Lower leg skin (tissue), 4 donors: ENCODE data around the gene CSMD2. TPM values are rescaled to one million over a fixed set of nuclear protein-coding genes. Genes with fewer than 3 reads are reported as not detected.

Experiments used
- DNase-seq, 2 donors: peaks; one replicate each; pipeline ENCODE4 v3.0.0-alpha.2; 2019; ENCODE audit warnings: low spot score in 2 of 2
- H3K4me3 ChIP-seq: fragments of 200-600 bp; sonication (generic); 2 replicates; pipeline ENCODE4 v1.5.1; 2017; ENCODE audit warnings: mild to moderate bottlenecking, low read depth; ENCODE audit not compliant: poor library complexity, severe bottlenecking
- POLR2A ChIP-seq, 2 donors: fragments of 450-650 bp; IDR thresholded peaks; one replicate each; pipeline ENCODE4 v1.6.1; 2016 to 2017; ENCODE audit warnings: antibody characterized with exemption in 2 of 2, mild to moderate bottlenecking in 1 of 2, moderate library complexity in 1 of 2
- WGBS, 2 donors: methylation state at CpG; one replicate each; pipeline ENCODE4 v1.1.5; 2018; 5-methylcytosine and 5-hydroxymethylcytosine counted together
- intact Hi-C: fragments of 100-400 bp; cut with DNase I; formaldehyde crosslinking; loops from one replicate; pipeline ENCODE4 v1.15.0; 2023; ENCODE audit warnings: low total_unique reads
- total RNA-seq, 4 donors: library from RNA; depleted of rRNA; stranded (reverse); fragments of >200 nt; gene quantifications; one replicate each; pipeline ENCODE4 v1.1.0, GENCODE V29; 2016
- TF ChIP-seq, protein P1 (sequence below), 3 donors: fragments of 450-650 bp; IDR thresholded peaks; one replicate each; pipeline ENCODE4 v1.5.1; 2016; ENCODE audit warnings: antibody characterized with exemption in 3 of 3, mild to moderate bottlenecking in 3 of 3, moderate library complexity in 2 of 3

Gene CSMD2
- total RNA-seq, 4 donors from 2014 or later = 0.11 to 1.0 TPM; not detected in 2

DNA sequence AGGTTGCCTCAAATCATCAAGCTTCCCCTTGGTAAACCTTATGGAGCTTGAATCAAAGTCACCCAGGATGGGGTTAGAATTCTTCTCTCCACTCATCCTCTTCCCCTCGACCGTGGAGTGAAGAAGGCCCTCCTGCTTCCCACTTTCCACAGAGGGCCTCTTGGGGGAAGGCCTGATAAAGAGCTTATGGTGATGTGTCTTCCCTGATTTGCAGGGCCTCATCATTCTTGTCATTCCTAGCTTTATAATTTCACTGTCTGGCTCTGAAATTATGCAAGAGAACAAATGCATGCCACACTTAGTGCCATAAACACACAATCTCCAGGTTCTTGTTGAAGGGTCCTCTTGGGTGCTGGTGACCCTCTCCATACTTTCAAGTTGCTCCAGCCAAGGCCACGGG lies 199.9 kb downstream of the CSMD2 start:
- H3K4me3 ChIP-seq = no peak overlapping the region
- intact Hi-C loops = no loop called here
- TF ChIP-seq POLR2A (IDR thresholded peaks at IDR 0.05) = no peak
- TF ChIP-seq, protein P1, sequence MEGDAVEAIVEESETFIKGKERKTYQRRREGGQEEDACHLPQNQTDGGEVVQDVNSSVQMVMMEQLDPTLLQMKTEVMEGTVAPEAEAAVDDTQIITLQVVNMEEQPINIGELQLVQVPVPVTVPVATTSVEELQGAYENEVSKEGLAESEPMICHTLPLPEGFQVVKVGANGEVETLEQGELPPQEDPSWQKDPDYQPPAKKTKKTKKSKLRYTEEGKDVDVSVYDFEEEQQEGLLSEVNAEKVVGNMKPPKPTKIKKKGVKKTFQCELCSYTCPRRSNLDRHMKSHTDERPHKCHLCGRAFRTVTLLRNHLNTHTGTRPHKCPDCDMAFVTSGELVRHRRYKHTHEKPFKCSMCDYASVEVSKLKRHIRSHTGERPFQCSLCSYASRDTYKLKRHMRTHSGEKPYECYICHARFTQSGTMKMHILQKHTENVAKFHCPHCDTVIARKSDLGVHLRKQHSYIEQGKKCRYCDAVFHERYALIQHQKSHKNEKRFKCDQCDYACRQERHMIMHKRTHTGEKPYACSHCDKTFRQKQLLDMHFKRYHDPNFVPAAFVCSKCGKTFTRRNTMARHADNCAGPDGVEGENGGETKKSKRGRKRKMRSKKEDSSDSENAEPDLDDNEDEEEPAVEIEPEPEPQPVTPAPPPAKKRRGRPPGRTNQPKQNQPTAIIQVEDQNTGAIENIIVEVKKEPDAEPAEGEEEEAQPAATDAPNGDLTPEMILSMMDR (IDR thresholded peaks at IDR 0.05) = no peak
- DNase-seq = no peak
- 76 to 84% methylated on average over 3 of the region's 3 CpGs for WGBS, 2 donors

DNA sequence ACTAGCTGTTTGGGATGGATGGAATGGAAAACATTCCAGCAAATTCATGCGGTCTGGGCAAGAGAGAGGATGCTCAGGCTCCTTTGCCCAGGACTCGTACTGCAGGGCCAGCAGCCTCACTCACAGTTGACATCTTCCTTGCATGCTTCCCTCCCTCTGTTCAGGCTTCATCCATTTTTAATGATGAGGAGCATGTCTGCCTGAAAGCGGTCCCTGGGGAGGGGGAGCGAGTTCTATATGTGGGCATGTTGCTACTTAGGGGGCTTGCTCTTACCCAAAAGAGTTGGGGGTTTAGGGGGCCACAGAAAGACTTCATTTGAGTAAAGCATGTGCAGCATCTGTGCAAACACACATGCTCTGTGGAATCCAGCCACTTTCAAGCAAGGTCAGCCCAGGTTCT lies 203.0 kb downstream of the CSMD2 start:
- H3K4me3 ChIP-seq = no peak overlapping the region
- intact Hi-C loops = no loop called here
- DNase-seq = no peak
- WGBS, 2 donors = 85 to 91% methylated on average over 4 of the region's 4 CpGs
- no peak for TF ChIP-seq POLR2A (IDR thresholded peaks at IDR 0.05)
- TF ChIP-seq, protein P1 (IDR thresholded peaks at IDR 0.05) = no peak

DNA sequence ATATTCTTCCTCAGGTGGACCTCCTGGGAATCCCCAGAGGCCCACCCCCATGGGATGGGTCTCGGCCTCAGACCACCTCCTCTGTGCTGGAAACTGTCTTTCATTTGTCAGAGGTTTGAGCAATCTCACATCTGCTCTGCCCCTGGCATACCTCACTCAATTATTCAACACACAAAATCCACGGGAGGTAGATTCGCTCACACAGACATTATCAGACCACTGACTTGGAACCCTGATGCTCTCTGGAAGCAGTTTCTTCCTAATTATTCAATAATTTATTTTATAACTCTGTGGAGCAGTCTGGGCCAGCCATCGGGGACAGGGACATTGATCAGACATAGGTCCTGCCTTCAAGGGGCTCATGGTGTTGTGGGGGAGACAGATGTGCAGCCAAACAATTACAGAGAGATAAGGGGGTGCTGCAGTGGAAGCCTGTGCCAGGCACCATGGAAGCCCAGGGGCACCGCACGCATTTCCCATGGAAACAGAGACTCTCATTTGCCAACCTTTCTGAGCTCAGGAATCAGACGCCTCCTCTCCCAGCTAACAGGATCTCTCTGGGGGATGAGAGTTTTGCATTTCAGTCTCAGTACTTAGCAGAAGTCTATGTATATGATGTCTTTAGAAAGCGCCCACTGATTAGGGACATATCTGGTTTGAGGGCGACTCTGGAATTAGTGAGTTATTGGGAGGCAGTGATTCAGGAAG lies 204.7 kb downstream of the CSMD2 start:
- intact Hi-C loops = no loop called here
- WGBS, 2 donors = 90 to 94% methylated on average over 9 of the region's 9 CpGs
- TF ChIP-seq, protein P1 (IDR thresholded peaks at IDR 0.05) = no peak
- TF ChIP-seq POLR2A (IDR thresholded peaks at IDR 0.05) = no peak
- no peak overlapping the region for H3K4me3 ChIP-seq
- no peak for DNase-seq

DNA sequence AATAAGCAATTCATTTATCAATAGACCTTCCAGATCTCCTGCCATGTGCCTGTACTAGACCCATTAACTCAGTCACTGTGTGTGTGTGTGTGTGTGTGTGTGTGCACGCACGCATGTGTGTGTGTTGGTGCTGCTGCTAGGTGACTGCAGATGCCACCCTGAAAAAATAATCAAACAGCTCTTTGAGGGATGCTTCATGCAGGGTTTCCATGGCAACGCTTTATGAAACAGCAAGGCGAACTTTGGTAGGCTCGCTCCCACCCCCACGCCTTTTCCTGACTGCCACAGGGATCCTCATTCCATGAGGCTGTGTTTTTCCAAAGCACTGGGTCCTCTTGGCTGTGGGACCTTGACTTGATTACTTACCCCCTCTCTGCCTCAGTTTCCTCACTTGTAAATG lies 207.2 kb downstream of the CSMD2 start:
- 90 to 98% methylated on average over 6 of the region's 6 CpGs for whole genome bisulfite sequencing, 2 donors
- no peak for DNase-seq
- intact Hi-C loops = no loop called here
- TF ChIP-seq, protein P1 (IDR thresholded peaks at IDR 0.05) = no peak
- TF ChIP-seq POLR2A (IDR thresholded peaks at IDR 0.05) = no peak
- H3K4me3 ChIP-seq = no peak overlapping the region

DNA sequence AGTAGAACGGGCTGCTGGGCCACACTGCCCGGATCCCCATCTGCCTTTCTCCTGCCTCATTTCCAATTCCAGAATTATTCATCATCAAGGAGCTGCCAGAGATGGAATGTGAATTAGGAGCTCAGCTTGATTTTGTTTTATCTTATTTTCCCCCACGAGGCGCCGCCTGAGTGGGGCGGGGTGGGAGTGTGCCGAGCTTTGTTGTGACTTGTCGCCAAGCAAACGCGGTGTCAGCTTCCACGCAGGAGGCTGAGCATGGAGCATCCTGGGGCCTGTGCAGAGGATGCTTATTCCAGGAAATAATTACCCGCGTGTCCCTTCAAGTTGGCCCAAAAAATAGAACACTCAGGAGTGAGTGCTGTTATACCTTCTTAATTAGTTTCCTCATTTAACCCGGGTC lies 209.9 kb downstream of the CSMD2 start:
- intact Hi-C loops = no loop called here

More for the DNA sequence above, 209.9 kb downstream of the CSMD2 start:
- no peak for DNase-seq
- no peak overlapping the region for H3K4me3 ChIP-seq
- 48 to 59% methylated on average over 14 of the region's 14 CpGs for WGBS, 2 donors
- TF ChIP-seq POLR2A (IDR thresholded peaks at IDR 0.05) = no peak
- TF ChIP-seq, protein P1 (IDR thresholded peaks at IDR 0.05) = no peak
